K562 (cell line): ENCODE measurements around the gene MME. TPM values are rescaled to one million over a fixed set of nuclear protein-coding genes. Genes with fewer than 3 reads are reported as not detected.

Source experiments
- CHD1 ChIP-seq: fragments of 200-600 bp; sonication (generic); IDR thresholded peaks from one replicate; pipeline ENCODE4 v1.6.1; 2012; ENCODE audit warnings: mild to moderate bottlenecking, moderate library complexity, low read length, inconsistent platforms
- CREB1 ChIP-seq, 2 experiments: sonication (generic) in 1 of 2; formaldehyde crosslinking in 1 of 2; IDR thresholded peaks; 2 replicates each; pipeline versions ENCODE4 v1.6.1 to v1.8.0; 2012 to 2022; ENCODE audit warnings: inconsistent platforms in 1 of 2, mild to moderate bottlenecking in 1 of 2, missing genetic modification reagents in 1 of 2, moderate library complexity in 1 of 2
- CXXC5 ChIP-seq: fragments of 250-450 bp; sonication (Bioruptor Pico); IDR thresholded peaks from 2 replicates; pipeline ENCODE4 v1.8.0; 2022; ENCODE audit warnings: inconsistent platforms, mild to moderate bottlenecking, moderate library complexity
- DEAF1 ChIP-seq: fragments of 450-650 bp; formaldehyde crosslinking; IDR thresholded peaks from 2 replicates; pipeline ENCODE4 v1.4.0; 2020; ENCODE audit warnings: mild to moderate bottlenecking, moderate library complexity
- ELF4 ChIP-seq: fragments of 450-650 bp; formaldehyde crosslinking; IDR thresholded peaks from 2 replicates; pipeline ENCODE4 v1.4.0; 2022; ENCODE audit warnings: missing genetic modification characterization
- FOXA3 ChIP-seq, 2 experiments: fragments of 450-650 bp in 1 of 2; sonication (generic) in 1 of 2; formaldehyde crosslinking; IDR thresholded peaks in 1 of 2; conservative IDR thresholded peaks in 1 of 2; 2 replicates each; pipeline versions ENCODE4 v1.4.0 to v1.8.0; 2020 to 2022; ENCODE audit warnings: mild to moderate bottlenecking in 2 of 2, missing genetic modification reagents in 1 of 2
- FOXP1 ChIP-seq: sonication (generic); formaldehyde crosslinking; IDR thresholded peaks from 2 replicates; pipeline ENCODE4 v1.8.0; 2022; ENCODE audit warnings: mild to moderate bottlenecking, missing genetic modification reagents
- HNRNPK ChIP-seq: fragments of 200-400 bp; formaldehyde crosslinking; IDR thresholded peaks from one replicate; pipeline ENCODE4 v1.6.1; 2018; ENCODE audit warnings: mild to moderate bottlenecking, low read depth, low read length; ENCODE audit not compliant: poor library complexity, severe bottlenecking
- NCOA1 ChIP-seq: fragments of 450-650 bp; IDR thresholded peaks from 2 replicates; pipeline ENCODE4 v1.6.1; 2016; ENCODE audit warnings: low read depth
- OTX1 ChIP-seq: fragments of 450-650 bp; formaldehyde crosslinking; IDR thresholded peaks from 2 replicates; pipeline ENCODE4 v1.4.0; 2022; ENCODE audit warnings: mild to moderate bottlenecking
- RAD51 ChIP-seq: fragments of 450-650 bp; IDR thresholded peaks from 2 replicates; pipeline ENCODE4 v1.7.1; 2016; ENCODE audit warnings: low read depth, mild to moderate bottlenecking, borderline replicate concordance
- SIRT6 ChIP-seq: IDR thresholded peaks from one replicate; pipeline ENCODE4 v1.6.1; 2012; ENCODE audit warnings: low read depth, mild to moderate bottlenecking, control low read depth, inconsistent platforms, low read length, moderate library complexity
- SMAD3 ChIP-seq: fragments of 450-650 bp; formaldehyde crosslinking; conservative IDR thresholded peaks from 2 replicates; pipeline ENCODE4 v1.4.0; 2020; ENCODE audit warnings: mild to moderate bottlenecking
- STAT5A ChIP-seq: IDR thresholded peaks from 2 replicates; pipeline ENCODE4 v1.6.1; 2012; ENCODE audit warnings: low read length, inconsistent platforms, borderline replicate concordance
- TAL1 ChIP-seq: fragments of 450-650 bp; IDR thresholded peaks from 2 replicates; pipeline ENCODE4 v1.6.1; 2016; ENCODE audit warnings: mild to moderate bottlenecking
- ZHX1 ChIP-seq: fragments of 150-350 bp; conservative IDR thresholded peaks from 2 replicates; pipeline ENCODE4 v1.6.1; 2014; ENCODE audit warnings: low read length
- ZNF644 ChIP-seq: fragments of 200-800 bp; sonication (Bioruptor generic); IDR thresholded peaks from 2 replicates; pipeline ENCODE4 v1.6.1; 2016; ENCODE audit warnings: low read depth, missing genetic modification characterization, missing compliant biosample characterization
- polyA plus RNA-seq, 8 experiments: library from polyadenylated mRNA; depleted of rRNA in 4 of 8; stranded (reverse) in 5 of 8; unstranded in 3 of 8; fragments of >200 nt; fragmentation: Nextera tagmentation in 2 of 8; fragmentation: Illumina TruSeq in 1 of 8; extraction: Ambion mirVana in 2 of 8; extraction: Trizol in 1 of 8; gene quantifications; 2 replicates each; pipeline versions ENCODE4 v1.2.1 to v1.2.3, GENCODE V29; 2011 to 2014; ENCODE audit warnings: inconsistent platforms in 1 of 8, missing spikeins in 1 of 8
- total RNA-seq, 7 experiments: library from RNA; depleted of rRNA in 6 of 7; stranded (reverse); fragments of >200 nt in 6 of 7; fragmentation: Illumina TruSeq in 2 of 7; extraction: Trizol in 2 of 7; gene quantifications; 2 replicates each; pipeline versions ENCODE4 v1.2.1 to v1.2.3, GENCODE V29; 2011 to 2021; ENCODE audit warnings: low replicate concordance in 1 of 7
- TF ChIP-seq, protein P1 (sequence below): fragments of 250-450 bp; sonication (Bioruptor Pico); IDR thresholded peaks from 2 replicates; pipeline ENCODE4 v1.5.0; 2021
- TF ChIP-seq, protein P2 (sequence below), 3 experiments: fragments of 200-800 bp in 1 of 3; sonication (Bioruptor generic) in 1 of 3; sonication (generic) in 1 of 3; formaldehyde crosslinking in 1 of 3; IDR thresholded peaks; 2 replicates each; pipeline versions ENCODE4 v1.6.1 to v1.8.0; 2016 to 2022; ENCODE audit warnings: mild to moderate bottlenecking in 2 of 3, missing compliant biosample characterization in 2 of 3, missing genetic modification characterization in 2 of 3, missing genetic modification reagents in 1 of 3
- TF ChIP-seq, protein P3 (sequence below): fragments of 250-450 bp; sonication (Bioruptor Pico); IDR thresholded peaks from 2 replicates; pipeline ENCODE4 v1.5.1; 2021; ENCODE audit warnings: mild to moderate bottlenecking

MME gene
- total and polyA plus RNA-seq, 9 of the 15 experiments (the other 6 are each of a cell fraction or from before 2014, with no cell fraction given): 0.80 to 8.6 (median 2.5) TPM

- TF ChIP-seq, protein P1, sequence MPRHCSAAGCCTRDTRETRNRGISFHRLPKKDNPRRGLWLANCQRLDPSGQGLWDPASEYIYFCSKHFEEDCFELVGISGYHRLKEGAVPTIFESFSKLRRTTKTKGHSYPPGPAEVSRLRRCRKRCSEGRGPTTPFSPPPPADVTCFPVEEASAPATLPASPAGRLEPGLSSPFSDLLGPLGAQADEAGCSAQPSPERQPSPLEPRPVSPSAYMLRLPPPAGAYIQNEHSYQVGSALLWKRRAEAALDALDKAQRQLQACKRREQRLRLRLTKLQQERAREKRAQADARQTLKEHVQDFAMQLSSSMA (CRISPR knock-in tag): no peak
- TF ChIP-seq FOXA3 (CRISPR knock-in tag; conservative IDR thresholded peaks at IDR 0.05 in 1 of 2, IDR thresholded peaks at IDR 0.05 in 1 of 2): no peak
- TF ChIP-seq STAT5A: peak; percentile 70
- no peak for TF ChIP-seq HNRNPK
- TF ChIP-seq SMAD3 (CRISPR knock-in tag): 0 out of 2 replicates have a peak, but pooled peaks have one; percentile 5
- TF ChIP-seq ZHX1: no peak
- peak; percentile 4; the same call in 1 of the 2 replicates for TF ChIP-seq ELF4
- no peak for TF ChIP-seq FOXP1 (CRISPR knock-in tag)
- no peak for TF ChIP-seq RAD51
- TF ChIP-seq CHD1: no peak
- TF ChIP-seq, protein P2, sequence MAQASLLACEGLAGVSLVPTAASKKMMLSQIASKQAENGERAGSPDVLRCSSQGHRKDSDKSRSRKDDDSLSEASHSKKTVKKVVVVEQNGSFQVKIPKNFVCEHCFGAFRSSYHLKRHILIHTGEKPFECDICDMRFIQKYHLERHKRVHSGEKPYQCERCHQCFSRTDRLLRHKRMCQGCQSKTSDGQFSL (CRISPR knock-in tag; IDR thresholded peaks at IDR 0.05): no peak
- TF ChIP-seq, protein P2 (tag; IDR thresholded peaks at IDR 0.05): no peak
- TF ChIP-seq NCOA1: peak; percentile 79
- TF ChIP-seq TAL1: peak; percentile 90
- TF ChIP-seq SIRT6: no peak
- TF ChIP-seq OTX1 (CRISPR knock-in tag): no peak
- peak; percentile 74 for TF ChIP-seq CXXC5
- TF ChIP-seq, protein P3, sequence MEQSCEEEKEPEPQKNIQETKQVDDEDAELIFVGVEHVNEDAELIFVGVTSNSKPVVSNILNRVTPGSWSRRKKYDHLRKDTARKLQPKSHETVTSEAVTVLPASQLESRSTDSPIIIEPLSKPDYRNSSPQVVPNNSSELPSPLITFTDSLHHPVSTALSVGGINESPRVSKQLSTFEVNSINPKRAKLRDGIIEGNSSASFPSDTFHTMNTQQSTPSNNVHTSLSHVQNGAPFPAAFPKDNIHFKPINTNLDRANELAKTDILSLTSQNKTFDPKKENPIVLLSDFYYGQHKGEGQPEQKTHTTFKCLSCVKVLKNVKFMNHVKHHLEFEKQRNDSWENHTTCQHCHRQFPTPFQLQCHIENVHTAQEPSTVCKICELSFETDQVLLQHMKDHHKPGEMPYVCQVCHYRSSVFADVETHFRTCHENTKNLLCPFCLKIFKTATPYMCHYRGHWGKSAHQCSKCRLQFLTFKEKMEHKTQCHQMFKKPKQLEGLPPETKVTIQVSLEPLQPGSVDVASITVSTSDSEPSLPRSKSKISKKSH (CRISPR knock-in tag): no peak
- TF ChIP-seq ZNF644 (tag): peak; percentile 75; the same call in 1 of the 2 replicates
- TF ChIP-seq DEAF1: no peak
- peak; percentile 57; the same call in 1 of the 2 replicates for TF ChIP-seq CREB1 (IDR thresholded peaks at IDR 0.05)
- TF ChIP-seq CREB1 (CRISPR knock-in tag; IDR thresholded peaks at IDR 0.05): no peak
Measured at GRCh38 chr3:155037508-155038202, 42.5 kb upstream of the MME start (continued).
